ENCODE data around the gene DAZ3. TPM values are rescaled to one million over a fixed set of nuclear protein-coding genes. Genes with fewer than 3 reads are reported as not detected.

DAZ3 gene, protein sequence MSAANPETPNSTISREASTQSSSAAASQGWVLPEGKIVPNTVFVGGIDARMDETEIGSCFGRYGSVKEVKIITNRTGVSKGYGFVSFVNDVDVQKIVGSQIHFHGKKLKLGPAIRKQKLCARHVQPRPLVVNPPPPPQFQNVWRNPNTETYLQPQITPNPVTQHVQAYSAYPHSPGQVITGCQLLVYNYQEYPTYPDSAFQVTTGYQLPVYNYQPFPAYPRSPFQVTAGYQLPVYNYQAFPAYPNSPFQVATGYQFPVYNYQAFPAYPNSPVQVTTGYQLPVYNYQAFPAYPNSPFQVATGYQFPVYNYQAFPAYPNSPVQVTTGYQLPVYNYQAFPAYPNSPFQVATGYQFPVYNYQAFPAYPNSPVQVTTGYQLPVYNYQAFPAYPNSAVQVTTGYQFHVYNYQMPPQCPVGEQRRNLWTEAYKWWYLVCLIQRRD
- not detected in 2 replicates for total RNA-seq

DNA sequence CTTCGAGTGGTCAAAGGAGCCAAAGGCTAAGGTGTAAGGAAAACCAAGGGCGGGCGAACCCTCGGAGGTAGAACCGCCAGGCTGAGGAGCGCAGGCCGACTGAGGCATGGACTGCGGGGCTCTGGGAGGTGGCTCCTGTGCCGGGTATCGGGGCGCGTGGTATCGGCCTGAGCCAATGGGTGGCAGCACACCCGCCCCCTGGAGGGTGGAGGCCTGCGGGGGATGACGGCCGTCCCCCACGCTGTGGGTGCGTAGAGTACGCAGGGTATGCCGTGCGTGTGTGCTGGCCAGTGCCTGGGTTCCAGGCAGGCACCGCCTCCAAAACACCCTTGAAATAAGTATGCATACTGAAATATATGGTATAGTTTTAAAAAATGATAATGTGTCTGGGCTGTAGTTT is at the start of gene DAZ3:
Gene DAZ3, minus strand, starts transcription at position 101 of the 400 bp plus-strand sequence. CDS start 208 bp downstream, outside the sequence.

DNA sequence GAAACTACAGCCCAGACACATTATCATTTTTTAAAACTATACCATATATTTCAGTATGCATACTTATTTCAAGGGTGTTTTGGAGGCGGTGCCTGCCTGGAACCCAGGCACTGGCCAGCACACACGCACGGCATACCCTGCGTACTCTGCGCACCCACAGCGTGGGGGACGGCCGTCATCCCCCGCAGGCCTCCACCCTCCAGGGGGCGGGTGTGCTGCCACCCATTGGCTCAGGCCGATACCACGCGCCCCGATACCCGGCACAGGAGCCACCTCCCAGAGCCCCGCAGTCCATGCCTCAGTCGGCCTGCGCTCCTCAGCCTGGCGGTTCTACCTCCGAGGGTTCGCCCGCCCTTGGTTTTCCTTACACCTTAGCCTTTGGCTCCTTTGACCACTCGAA is 20.4 kb upstream of the DAZ3 start, which contains the start of gene DAZ4:
Gene DAZ4, plus strand, starts transcription at position 301 of the 400 bp plus-strand sequence. CDS start 208 bp downstream, outside the sequence.

Other genes starting within 250 kb of the DAZ3 start
- gene BPY2B, start 195.4 kb downstream of the DAZ3 start, total RNA-seq = not detected in 2 replicates
- gene DAZ4, start 20.5 kb upstream of the DAZ3 start, total RNA-seq = not detected in 2 replicates
- gene BPY2C, start 238.7 kb upstream of the DAZ3 start, total RNA-seq = not detected in 2 replicates